ENCODE measurements around the gene ALDH2.
A peak's percentile ranks its signal among the peaks of the same experiment; 100 is the strongest.
"Not testable (repeated sequence)": the region's sequence is repeated elsewhere in the genome, so short reads cannot be mapped to it uniquely, and the experiment has no call there.

ALDH2 gene

DNA sequence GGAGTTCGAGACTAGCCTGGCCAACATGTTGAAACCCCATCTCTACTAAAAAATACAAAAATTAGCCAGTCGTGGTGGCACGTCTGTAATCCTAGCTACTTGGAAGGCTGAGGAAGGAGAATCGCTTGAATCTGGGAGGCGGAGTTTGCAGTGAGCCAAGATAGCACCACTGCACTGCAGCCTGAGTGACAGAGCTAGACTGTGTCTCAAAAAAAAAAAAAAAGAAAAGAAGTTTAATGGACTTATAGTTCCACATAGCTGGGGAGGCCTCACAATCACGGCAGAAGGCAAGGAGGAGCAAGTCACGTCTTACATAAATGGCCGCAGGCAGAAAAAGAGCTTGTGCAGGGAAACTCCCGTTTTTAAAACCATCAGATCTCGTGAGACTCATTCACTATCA, 3.2 kb upstream of the ALDH2 start:
- not testable (repeated sequence) for H3K4me3 Mint-ChIP-seq; H3K36me3 Mint-ChIP-seq (ENCODE audit: insufficient read depth); H3K9me3 Mint-ChIP-seq; DNase-seq (ENCODE audit: low spot score in 2 of 2); H3K27ac Mint-ChIP-seq (ENCODE audit: low read depth); ATAC-seq (replicated peaks; ENCODE audit: extremely low read depth, poor library complexity, severe bottlenecking)
- Mint-ChIP-seq H3K27me3 (peaks cover 73% of the 10 kb centered on the region), H3K4me1 (peaks cover 15% of the 10 kb centered on the region)

DNA sequence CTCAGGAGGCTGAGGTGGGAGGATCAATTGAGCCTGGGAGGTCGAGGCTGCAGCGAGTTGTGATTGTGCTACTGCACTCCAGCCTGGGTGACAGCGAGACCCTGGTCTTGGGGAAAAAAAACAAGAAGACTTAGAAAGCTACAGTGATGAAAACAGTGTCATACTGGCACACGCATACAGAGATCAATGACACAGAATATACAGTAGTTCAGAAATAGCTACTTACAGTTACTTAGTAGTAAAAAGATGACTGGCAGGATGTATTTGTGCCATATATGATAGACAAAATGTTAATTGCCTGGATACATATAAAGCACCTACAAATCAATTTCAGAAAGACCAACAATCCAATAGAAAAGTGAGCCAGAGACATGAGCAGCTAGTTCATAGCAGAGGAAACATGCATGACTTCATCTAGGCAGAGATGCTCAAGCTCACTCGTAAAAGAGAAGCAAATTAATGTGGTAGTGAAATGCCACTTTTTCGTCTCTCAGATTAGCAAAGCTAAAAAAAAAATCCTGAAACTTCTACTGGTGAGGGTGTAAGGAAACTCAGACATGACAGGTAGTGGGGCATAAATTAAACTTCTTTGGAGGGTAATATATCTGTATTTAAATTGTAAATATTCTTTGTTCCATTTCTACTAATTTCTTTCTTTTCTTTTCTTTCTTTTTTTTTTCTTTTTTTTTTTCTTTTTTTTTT, 2.5 kb upstream of the ALDH2 start:
- H3K27me3 Mint-ChIP-seq: peaks cover 80% of the 10 kb centered on the region
- ATAC-seq (replicated peaks; ENCODE audit: extremely low read depth, poor library complexity, severe bottlenecking) (no peak), DNase-seq (ENCODE audit: low spot score in 2 of 2) (no peak)
- no peak overlapping the region for H3K4me3 Mint-ChIP-seq
- H3K27ac Mint-ChIP-seq (ENCODE audit: low read depth): no peak overlapping the region
- peaks cover 15% of the 10 kb centered on the region for H3K4me1 Mint-ChIP-seq
- H3K36me3 Mint-ChIP-seq (ENCODE audit: insufficient read depth): peaks cover 4% of the 10 kb centered on the region
- no peaks in the 10 kb centered on the region for H3K9me3 Mint-ChIP-seq

DNA sequence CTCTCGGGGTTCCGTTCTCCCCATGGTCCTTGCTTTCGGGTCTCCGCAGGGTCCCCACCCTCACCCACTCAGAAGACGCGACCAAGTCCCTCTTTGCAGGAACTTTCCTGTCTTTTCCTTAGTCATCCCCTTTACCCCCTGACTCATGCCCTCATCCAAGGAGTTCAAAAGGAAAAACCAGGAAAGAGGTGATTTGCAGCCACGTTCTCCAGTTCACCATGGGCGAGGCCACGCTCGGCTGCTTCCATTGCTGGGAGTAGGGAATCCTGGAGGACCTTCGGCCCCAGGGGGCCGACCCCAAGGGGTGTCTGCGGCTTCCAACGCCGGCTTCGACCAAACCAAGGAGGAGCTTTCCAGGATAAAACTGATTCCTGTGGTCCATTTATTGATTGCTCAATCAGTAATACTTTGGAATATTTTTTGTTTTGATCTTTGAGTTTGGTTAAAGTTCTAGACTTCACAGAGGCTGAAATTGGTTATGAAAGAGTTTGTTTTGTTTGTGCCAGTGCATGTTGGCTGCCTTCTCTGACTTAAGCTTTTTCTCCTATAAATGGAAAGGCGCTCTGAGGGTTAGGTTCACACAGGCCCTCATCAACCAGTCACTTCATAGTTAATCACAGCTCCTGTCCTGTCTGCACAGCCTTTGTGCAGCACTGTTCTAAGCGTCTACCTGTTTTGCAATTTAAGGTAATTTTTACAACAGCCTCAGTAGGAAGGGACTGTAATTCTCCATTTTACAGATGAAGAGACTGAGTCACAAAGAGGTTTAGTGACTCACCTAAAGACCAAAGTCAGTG, 827 bp downstream of the ALDH2 start:
- Mint-ChIP-seq H3K4me1 (peaks cover 15% of the 10 kb centered on the region), H3K9me3 (no peaks in the 10 kb centered on the region), H3K36me3 (ENCODE audit: insufficient read depth) (no peaks in the 10 kb centered on the region), H3K27ac (ENCODE audit: low read depth) (no peak overlapping the region), H3K4me3 (peak overlapping the region; percentile 76), H3K27me3 (peaks cover 65% of the 10 kb centered on the region)
- ATAC-seq (replicated peaks; ENCODE audit: extremely low read depth, poor library complexity, severe bottlenecking): no peak
- no peak for DNase-seq (ENCODE audit: low spot score in 2 of 2)

DNA sequence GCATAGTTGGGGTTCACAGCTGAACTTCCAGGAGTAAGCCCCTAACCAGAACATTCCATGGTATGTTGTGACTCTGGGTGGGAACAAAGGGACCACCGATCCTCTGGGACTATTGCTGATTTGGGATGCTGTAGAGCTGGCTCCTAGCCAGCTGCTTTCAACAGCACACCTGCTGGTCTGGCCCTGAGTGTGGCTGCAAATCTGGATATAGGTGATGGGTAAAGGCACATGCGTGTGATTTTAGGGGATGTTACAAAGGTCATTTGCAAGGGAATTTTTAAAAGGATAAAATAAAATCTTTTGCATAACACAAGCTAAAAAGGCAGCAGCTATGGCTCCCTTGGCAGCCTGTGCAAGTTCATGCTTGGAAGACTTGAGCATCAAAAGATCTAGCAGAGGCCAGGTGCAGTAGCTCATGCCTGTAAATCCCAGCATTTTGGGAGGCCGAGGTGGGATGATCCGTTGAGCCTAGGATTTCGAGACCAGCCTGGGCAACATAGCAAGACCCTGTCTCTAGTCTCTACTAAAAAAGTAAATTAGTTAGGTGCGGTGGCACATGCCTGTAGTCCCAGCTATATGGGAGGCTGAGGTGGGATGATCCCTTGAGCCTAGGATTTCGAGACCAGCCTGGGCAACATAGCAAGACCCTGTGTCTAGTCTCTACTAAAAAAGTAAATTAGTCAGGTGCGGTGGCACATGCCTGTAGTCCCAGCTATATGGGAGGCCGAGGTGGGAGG, 1.6 kb downstream of the ALDH2 start:
- H3K27ac Mint-ChIP-seq (ENCODE audit: low read depth): no peak overlapping the region
- no peak overlapping the region for H3K4me3 Mint-ChIP-seq

DNA sequence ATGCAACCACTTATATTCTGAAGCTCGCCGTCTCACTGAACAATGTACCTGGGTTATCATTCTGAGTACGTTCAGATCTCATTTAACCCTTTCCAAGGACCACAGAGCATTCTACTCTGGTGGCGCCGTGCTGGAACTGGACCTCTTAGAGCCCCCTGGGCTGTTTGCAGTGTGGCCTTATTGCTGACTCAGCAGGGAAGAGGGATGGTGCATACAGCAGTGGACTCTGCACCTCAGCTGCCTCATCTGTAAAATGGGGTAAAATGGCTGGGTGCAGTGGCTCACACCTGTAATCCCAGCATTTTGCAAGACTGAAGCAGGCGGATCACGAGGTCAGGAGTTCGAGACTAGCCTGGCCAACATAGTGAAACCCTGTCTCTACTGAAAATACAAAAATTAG, 2.9 kb downstream of the ALDH2 start:
- DNase-seq (ENCODE audit: low spot score in 2 of 2): no peak
- no peak for ATAC-seq (replicated peaks; ENCODE audit: extremely low read depth, poor library complexity, severe bottlenecking)
- H3K9me3 Mint-ChIP-seq: no peaks in the 10 kb centered on the region
- peaks cover 15% of the 10 kb centered on the region for H3K4me1 Mint-ChIP-seq
- H3K36me3 Mint-ChIP-seq (ENCODE audit: insufficient read depth): no peaks in the 10 kb centered on the region
- H3K27ac Mint-ChIP-seq (ENCODE audit: low read depth): no peak overlapping the region
- H3K4me3 Mint-ChIP-seq: no peak overlapping the region
- peaks cover 54% of the 10 kb centered on the region for H3K27me3 Mint-ChIP-seq

More for the DNA sequence above, 1.6 kb downstream of the ALDH2 start:
- no peaks in the 10 kb centered on the region for H3K36me3 Mint-ChIP-seq (ENCODE audit: insufficient read depth)
- no peak for DNase-seq (ENCODE audit: low spot score in 2 of 2)
- peaks cover 15% of the 10 kb centered on the region for H3K4me1 Mint-ChIP-seq
- peaks cover 62% of the 10 kb centered on the region for H3K27me3 Mint-ChIP-seq
- no peaks in the 10 kb centered on the region for H3K9me3 Mint-ChIP-seq
- no peak for ATAC-seq (replicated peaks; ENCODE audit: extremely low read depth, poor library complexity, severe bottlenecking)

DNA sequence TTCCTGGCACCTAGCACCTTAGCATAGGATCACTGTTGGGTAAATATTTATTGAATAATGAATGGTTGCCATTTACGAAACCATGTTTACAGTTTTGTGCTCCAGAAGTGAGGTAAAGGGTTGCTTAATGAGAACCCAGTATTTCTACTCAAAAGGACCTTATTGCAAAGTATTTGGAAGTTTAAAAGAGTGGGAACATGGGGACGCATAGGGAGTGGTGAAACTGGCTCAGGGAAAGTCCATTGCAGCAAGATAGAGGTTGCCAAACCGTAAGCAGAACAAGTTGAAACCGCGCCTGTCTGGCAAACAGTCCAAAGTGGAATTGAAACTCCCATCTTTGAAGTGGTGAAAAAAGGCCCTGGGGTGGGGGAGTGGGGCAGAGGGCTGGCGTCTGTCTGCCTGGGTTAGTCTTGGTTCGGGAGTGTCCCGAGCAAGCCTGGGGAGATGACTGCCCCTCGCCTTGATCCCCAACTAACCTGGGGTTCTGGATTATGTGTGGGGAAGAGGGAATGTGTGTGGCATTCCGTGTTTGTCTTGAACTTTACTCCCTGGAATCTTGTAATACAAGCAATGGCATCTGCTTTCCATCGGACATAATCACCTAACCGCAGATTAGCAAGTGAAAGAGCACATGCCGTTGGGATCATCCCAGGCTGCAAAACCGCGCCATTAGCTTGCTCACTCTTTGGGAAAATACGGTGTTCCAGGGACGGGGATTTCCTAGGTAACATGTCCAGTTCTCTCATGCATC, 7.2 kb downstream of the ALDH2 start:
- DNase-seq (ENCODE audit: low spot score in 2 of 2) (no peak), ATAC-seq (replicated peaks; ENCODE audit: extremely low read depth, poor library complexity, severe bottlenecking) (no peak)
- Mint-ChIP-seq H3K36me3 (ENCODE audit: insufficient read depth) (no peaks in the 10 kb centered on the region), H3K27me3 (peaks cover 29% of the 10 kb centered on the region), H3K9me3 (no peaks in the 10 kb centered on the region), H3K4me1 (no peaks in the 10 kb centered on the region), H3K4me3 (no peak overlapping the region), H3K27ac (ENCODE audit: low read depth) (no peak overlapping the region)

DNA sequence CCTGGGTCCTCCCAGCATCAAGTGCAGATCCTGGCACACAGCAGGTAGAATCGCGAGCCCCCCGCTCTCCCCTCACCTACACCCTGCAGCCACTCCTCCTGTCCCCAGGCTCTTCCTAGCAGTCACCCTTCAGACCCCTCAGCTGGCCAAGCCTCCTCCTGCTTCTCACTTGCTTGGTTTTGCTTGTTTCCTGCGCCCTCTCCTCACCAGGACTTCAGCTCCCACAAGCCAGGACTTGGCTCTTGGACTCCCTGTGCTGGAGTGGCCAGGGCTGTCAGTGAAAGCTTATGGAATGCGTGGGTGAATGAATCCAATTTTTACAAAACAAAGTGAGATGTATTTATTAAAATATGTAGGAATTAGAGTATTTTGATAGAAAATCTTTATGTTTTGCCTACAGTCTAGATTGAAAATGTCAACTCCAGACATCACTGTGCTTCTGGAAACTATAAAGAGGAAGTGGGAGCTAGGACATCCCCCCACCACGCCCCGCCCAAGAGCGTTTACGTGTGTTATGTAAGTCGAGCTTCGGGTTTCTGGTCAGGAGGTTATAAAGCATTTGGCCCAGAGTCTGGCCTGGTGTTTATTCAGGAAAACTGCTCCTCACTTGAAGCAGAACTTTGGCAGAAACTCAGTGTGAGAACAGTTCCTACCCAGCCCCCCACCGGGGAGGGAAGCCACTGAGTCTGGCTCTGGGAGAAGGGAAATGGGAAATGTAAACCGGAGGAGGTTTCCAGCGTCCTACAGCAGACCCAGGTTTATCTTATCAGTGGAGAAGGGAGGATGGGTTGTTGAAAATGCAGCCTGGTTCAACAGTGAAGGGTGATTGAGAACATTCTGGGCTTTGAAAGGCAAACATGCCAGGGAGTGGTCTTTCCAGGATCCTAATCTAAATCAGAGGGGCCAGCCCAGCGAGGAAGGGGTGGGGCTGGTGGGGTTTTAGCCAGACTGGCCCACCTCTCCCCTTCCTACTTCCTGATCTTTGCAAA, 8.8 kb downstream of the ALDH2 start:
- peaks cover 23% of the 10 kb centered on the region for H3K27me3 Mint-ChIP-seq
- H3K4me3 Mint-ChIP-seq: no peak overlapping the region
- peak overlapping the region; percentile 82 for H3K27ac Mint-ChIP-seq (ENCODE audit: low read depth)
- DNase-seq (ENCODE audit: low spot score in 2 of 2) (no peak), ATAC-seq (replicated peaks; ENCODE audit: extremely low read depth, poor library complexity, severe bottlenecking) (no peak)
- peaks cover under 1% of the 10 kb centered on the region for H3K36me3 Mint-ChIP-seq (ENCODE audit: insufficient read depth)
- H3K9me3 Mint-ChIP-seq: no peaks in the 10 kb centered on the region
- no peaks in the 10 kb centered on the region for H3K4me1 Mint-ChIP-seq

DNA sequence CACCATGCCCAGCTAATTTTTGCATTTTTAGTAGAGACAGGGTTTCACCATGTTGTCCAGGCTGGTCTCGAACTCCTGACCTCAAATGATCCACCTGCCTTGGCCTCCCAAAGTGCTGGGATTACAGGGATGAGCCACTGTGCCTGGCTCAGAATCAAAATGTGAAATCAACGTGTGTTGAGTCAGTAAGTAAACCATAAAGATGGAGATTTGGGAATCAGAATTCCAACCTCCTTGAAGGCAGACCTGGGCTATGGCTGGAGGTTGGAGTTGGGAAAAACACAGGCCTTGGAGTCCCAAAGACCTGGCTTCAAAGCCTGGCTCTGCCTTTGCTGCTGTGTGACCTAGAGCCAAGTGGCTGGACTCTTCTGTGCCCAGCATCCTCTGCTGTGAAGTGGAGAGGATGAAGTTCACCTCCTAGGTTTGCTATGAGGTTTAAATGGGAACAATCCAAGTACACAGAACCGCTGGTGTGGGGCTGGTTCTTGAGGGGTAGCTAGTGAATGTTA, 10.2 kb downstream of the ALDH2 start:
- ATAC-seq (replicated peaks; ENCODE audit: extremely low read depth, poor library complexity, severe bottlenecking) (no peak), DNase-seq (ENCODE audit: low spot score in 2 of 2) (no peak)
- H3K4me1 Mint-ChIP-seq: no peaks in the 10 kb centered on the region
- no peak overlapping the region for H3K4me3 Mint-ChIP-seq
- H3K27me3 Mint-ChIP-seq: peaks cover 23% of the 10 kb centered on the region
- no peak overlapping the region for H3K27ac Mint-ChIP-seq (ENCODE audit: low read depth)
- H3K36me3 Mint-ChIP-seq (ENCODE audit: insufficient read depth): peaks cover 1% of the 10 kb centered on the region
- H3K9me3 Mint-ChIP-seq: no peaks in the 10 kb centered on the region

DNA sequence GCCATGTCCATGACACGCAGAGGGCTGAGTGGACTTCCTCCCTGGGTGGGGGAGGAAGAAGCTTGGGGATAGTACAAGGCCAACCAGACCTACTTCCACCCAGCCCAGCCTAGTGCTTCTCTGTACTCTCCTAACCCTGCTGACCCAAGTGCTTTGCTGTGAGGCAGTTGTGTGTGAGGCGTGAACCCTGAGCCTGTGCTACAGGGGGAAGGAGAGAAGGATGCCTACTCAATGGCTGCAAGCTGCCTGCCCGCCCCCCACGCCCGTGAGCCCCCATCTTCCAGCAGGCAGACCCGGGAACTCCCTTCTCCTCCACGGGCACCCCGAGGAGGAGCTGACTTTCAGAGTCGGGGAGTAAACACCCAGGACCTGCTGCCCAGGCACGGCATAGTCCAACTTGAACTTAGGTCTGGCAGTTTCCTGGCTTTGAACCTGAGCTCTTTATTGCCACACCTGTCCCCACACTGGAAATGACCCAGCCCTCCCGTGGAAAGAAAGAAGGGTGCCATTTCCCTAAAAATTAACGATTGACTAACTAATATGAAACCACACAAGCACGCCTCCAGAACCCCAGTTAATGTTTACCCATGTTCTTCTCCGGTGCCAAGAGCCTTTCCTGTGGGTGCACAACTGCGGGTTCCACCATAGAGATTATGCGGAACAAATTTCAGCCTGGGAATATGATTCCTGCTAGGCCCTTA, 10.8 kb downstream of the ALDH2 start:
- Mint-ChIP-seq H3K36me3 (ENCODE audit: insufficient read depth) (peaks cover 1% of the 10 kb centered on the region), H3K4me3 (no peak overlapping the region), H3K9me3 (no peaks in the 10 kb centered on the region), H3K27ac (ENCODE audit: low read depth) (no peak overlapping the region), H3K4me1 (no peaks in the 10 kb centered on the region), H3K27me3 (peaks cover 23% of the 10 kb centered on the region)
- ATAC-seq (replicated peaks; ENCODE audit: extremely low read depth, poor library complexity, severe bottlenecking) (no peak), DNase-seq (ENCODE audit: low spot score in 2 of 2) (no peak)

DNA sequence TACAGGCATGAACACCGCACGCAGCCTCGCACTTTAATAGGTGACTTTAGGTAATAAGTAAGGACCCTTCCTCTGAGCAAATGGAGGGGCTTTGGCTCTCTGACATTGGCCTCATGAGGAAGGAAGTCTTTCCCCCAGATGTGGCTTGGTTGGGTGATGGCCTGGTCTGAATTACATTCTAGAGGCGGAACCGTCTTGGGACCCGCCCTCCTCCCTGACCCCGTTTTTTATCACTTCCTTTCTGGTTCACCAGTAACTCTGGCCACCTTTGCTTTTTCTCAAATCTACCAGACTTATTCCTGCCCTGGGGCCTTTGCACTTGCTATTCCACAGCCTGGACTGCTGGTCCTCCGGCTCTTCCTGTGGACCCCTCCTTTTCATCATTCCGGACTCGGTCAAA, 13.4 kb downstream of the ALDH2 start:
- H3K27ac Mint-ChIP-seq (ENCODE audit: low read depth): no peak overlapping the region

DNA sequence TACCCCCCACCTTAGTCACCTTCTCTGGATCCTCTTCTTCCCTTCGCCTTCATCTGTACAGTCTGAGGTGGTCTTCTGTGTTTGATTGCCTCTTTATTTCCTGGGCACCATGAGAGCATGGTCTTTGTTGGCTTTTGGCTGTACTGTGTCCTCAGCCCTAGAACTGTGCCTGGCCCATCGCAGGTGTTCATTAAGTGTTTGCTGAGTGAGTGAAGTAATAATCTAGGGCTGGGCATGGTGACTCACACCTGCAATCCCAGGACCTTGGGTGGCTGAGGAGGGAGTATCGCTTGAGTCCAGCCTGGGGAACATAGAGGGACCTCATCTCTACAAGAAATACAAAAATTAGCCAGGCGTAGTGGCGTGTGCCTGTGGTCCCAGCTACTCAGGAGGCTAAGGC, 13.9 kb downstream of the ALDH2 start:
- DNase-seq (ENCODE audit: low spot score in 2 of 2): no peak
- no peak overlapping the region for H3K27ac Mint-ChIP-seq (ENCODE audit: low read depth)
- no peak overlapping the region for H3K4me3 Mint-ChIP-seq
- H3K9me3 Mint-ChIP-seq: no peaks in the 10 kb centered on the region
- H3K36me3 Mint-ChIP-seq (ENCODE audit: insufficient read depth): peaks cover 4% of the 10 kb centered on the region
- no peak for ATAC-seq (replicated peaks; ENCODE audit: extremely low read depth, poor library complexity, severe bottlenecking)
- H3K4me1 Mint-ChIP-seq: no peaks in the 10 kb centered on the region
- peaks cover 8% of the 10 kb centered on the region for H3K27me3 Mint-ChIP-seq

More for the DNA sequence above, 13.4 kb downstream of the ALDH2 start:
- Mint-ChIP-seq H3K36me3 (ENCODE audit: insufficient read depth) (peaks cover 4% of the 10 kb centered on the region), H3K27me3 (peaks cover 13% of the 10 kb centered on the region), H3K4me1 (no peaks in the 10 kb centered on the region), H3K9me3 (no peaks in the 10 kb centered on the region), H3K4me3 (no peak overlapping the region)
- ATAC-seq (replicated peaks; ENCODE audit: extremely low read depth, poor library complexity, severe bottlenecking): no peak
- DNase-seq (ENCODE audit: low spot score in 2 of 2): no peak

Measured in central memory CD8-positive, alpha-beta T cell (primary cell).